ENCODE data around the gene SMIM41.

- TF ChIP-seq POLR2A (IDR thresholded peaks at IDR 0.05): no peak
- TF ChIP-seq, protein P1, sequence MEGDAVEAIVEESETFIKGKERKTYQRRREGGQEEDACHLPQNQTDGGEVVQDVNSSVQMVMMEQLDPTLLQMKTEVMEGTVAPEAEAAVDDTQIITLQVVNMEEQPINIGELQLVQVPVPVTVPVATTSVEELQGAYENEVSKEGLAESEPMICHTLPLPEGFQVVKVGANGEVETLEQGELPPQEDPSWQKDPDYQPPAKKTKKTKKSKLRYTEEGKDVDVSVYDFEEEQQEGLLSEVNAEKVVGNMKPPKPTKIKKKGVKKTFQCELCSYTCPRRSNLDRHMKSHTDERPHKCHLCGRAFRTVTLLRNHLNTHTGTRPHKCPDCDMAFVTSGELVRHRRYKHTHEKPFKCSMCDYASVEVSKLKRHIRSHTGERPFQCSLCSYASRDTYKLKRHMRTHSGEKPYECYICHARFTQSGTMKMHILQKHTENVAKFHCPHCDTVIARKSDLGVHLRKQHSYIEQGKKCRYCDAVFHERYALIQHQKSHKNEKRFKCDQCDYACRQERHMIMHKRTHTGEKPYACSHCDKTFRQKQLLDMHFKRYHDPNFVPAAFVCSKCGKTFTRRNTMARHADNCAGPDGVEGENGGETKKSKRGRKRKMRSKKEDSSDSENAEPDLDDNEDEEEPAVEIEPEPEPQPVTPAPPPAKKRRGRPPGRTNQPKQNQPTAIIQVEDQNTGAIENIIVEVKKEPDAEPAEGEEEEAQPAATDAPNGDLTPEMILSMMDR (IDR thresholded peaks at IDR 0.05): no peak
Measured at GRCh38 chr12:52044292-52044983, 35.1 kb upstream of the SMIM41 start.

All from testis (tissue), 2 donors.